GM12891 (cell line): ENCODE data around the gene ATP11A.

ENCODE experiments used
- PAX5 ChIP-seq: IDR thresholded peaks from 2 replicates; pipeline ENCODE4 v1.6.1; 2011; ENCODE audit warnings: low read length, moderate library complexity, mild to moderate bottlenecking; ENCODE audit not compliant: insufficient read depth, severe bottlenecking
- POLR2A ChIP-seq: IDR thresholded peaks from 2 replicates; pipeline ENCODE4 v1.6.1; 2011; ENCODE audit warnings: low read depth, low read length, control low read depth
- POLR2AphosphoS5 ChIP-seq: IDR thresholded peaks from 2 replicates; pipeline ENCODE4 v1.6.1; 2011; ENCODE audit warnings: low read depth, low read length, control low read depth
- SPI1 ChIP-seq: IDR thresholded peaks from 2 replicates; pipeline ENCODE4 v1.6.1; 2011; ENCODE audit warnings: low read depth, low read length, control low read depth
- TAF1 ChIP-seq: IDR thresholded peaks from 2 replicates; pipeline ENCODE4 v1.6.1; 2011; ENCODE audit warnings: low read depth, low read length, control low read depth

DNA sequence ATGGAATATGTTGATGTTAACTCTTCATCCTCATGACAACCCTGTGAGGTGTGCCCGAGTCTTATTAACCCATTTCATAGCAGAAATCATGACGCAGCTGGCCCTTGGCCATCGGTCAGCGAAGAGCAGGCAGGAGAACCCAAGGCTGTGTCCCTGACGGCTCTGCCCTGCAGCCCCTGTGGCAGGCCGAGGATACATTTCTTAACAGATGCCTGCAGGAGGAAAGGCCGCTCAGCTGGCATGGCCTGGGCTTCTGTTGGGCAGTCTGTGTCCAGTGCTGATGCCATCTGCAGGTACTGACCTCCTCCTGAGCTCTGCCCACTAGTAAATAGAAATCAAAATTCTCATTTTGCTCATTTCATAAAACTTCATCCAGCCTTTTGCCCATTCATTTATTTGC lies 243.8 kb downstream of the ATP11A start:
- no peak for TF ChIP-seq POLR2AphosphoS5
- TF ChIP-seq TAF1, result no peak
- no peak for TF ChIP-seq POLR2A
- no peak for TF ChIP-seq SPI1
- no peak for TF ChIP-seq PAX5
